ENCODE results near the gene TUBG2. TPM values are rescaled to one million over a fixed set of nuclear protein-coding genes. Genes with fewer than 3 reads are reported as not detected.

TUBG2 gene
- total and polyA plus RNA-seq, 2 of the 8 experiments (the other 6 are each of a cell fraction or from before 2014, with no cell fraction given) = 14.8 to 16.6 TPM

- Histone ChIP-seq H2BK12ac (ENCODE audit: low read depth, low read length) (no peak overlapping the region), H2BK120ac (replicated peaks; ENCODE audit: low read depth, low read length) (no peak overlapping the region), H3K27ac (ENCODE audit: low read depth, low read length) (no peak overlapping the region), H2BK15ac (ENCODE audit: low read length) (no peak overlapping the region), H4K91ac (replicated peaks; ENCODE audit: insufficient read length, low read length) (no peak overlapping the region), H3K9ac (replicated peaks in 1 of 4; ENCODE audit: extremely low read depth in 1 of 4, low read depth in 3 of 4, low read length in 3 of 4) (no peak overlapping the region), H3K36me3 (ENCODE audit: control insufficient read depth in 2 of 4, insufficient read depth in 4 of 4, low read length in 3 of 4) (no peaks in the 10 kb centered on the region), H3K79me2 (ENCODE audit: control insufficient read depth in 1 of 2, insufficient read depth in 2 of 2, low read length in 2 of 2) (no peaks in the 10 kb centered on the region), H3K9me3 (ENCODE audit: insufficient read depth in 2 of 2, low read depth in 1 of 2, low read length in 1 of 2) (no peaks in the 10 kb centered on the region), H2BK5ac (ENCODE audit: low read depth, low read length) (no peak overlapping the region), H3K27me3 (replicated peaks in 1 of 4; ENCODE audit: control insufficient read depth in 3 of 4, extremely low read depth in 1 of 4, insufficient read depth in 3 of 4, low read length in 3 of 4) (no peaks in the 10 kb centered on the region), H3K4me1 (replicated peaks in 1 of 4; ENCODE audit: control insufficient read depth in 3 of 4, insufficient read depth in 4 of 4, low read length in 3 of 4) (no peaks in the 10 kb centered on the region), H4K20me1 (replicated peaks in 1 of 2; ENCODE audit: control insufficient read depth in 1 of 2, insufficient read depth in 2 of 2, low read length in 2 of 2) (no peaks in the 10 kb centered on the region), H2AFZ (ENCODE audit: low read length) (peak overlapping the region; percentile 13), H3K4me2 (ENCODE audit: insufficient read depth in 1 of 2, low read depth in 2 of 2, low read length in 2 of 2) (no peak overlapping the region), H3K23me2 (ENCODE audit: low read depth, low read length) (no peaks in the 10 kb centered on the region), H3K4me3 (ENCODE audit: extremely low read depth in 1 of 4, insufficient read depth in 2 of 4, low read depth in 3 of 4, low read length in 4 of 4) (no peak overlapping the region), H2BK20ac (ENCODE audit: low read length) (no peak overlapping the region), H4K5ac (ENCODE audit: insufficient read length, low read depth, low read length) (no peak overlapping the region), H3K23ac (ENCODE audit: insufficient read length) (no peak overlapping the region), H4K8ac (ENCODE audit: extremely low read depth, insufficient read depth, low read length) (no peak overlapping the region), H3K4ac (replicated peaks; ENCODE audit: insufficient read length, low read depth, low read length) (no peak overlapping the region), H3K56ac (replicated peaks; ENCODE audit: insufficient read length, low read depth, low read length) (no peak overlapping the region), H3K14ac (ENCODE audit: insufficient read length) (no peak overlapping the region), H2AK5ac (ENCODE audit: low read depth, low read length) (no peak overlapping the region), H3K18ac (ENCODE audit: extremely low read depth, low read length) (no peak overlapping the region), H3K79me1 (ENCODE audit: low read depth, low read length) (no peaks in the 10 kb centered on the region)
- ChIA-PET CTCF (ENCODE audit: partially characterized antibody) (interaction anchor here (1.1 to 1.3 kb wide), 2 partner anchors 13 to 14 kb away, joined by 4 to 6 read pairs; no protein-coding TSS in a partner anchor), POLR2A (ENCODE audit: partially characterized antibody) (interaction anchor here (0.9 to 1.1 kb wide), 2 partner anchors 13 to 33 kb away, joined by 3 to 4 read pairs; no protein-coding TSS in a partner anchor)
- no peak for FAIRE-seq
- DNase-seq (ENCODE audit: low read depth in 1 of 2, low spot score in 2 of 2) = no peak
- 90% methylated on average over 9 of the region's 9 CpGs; no CpG with 5 or more reads in 1 of the 2 experiments for whole genome bisulfite sequencing, 2 experiments (ENCODE audit: extremely low coverage in 1 of 2, insufficient coverage in 1 of 2, insufficient read length in 1 of 2, insufficient replicate concordance in 2 of 2, low coverage in 1 of 2, low lambda C conversion rate in 2 of 2, missing lambda C conversion rate in 1 of 2)
- TF ChIP-seq GABPA (IDR thresholded peaks at IDR 0.05; ENCODE audit: borderline replicate concordance, insufficient read depth, low read length) (no peak), CHD1 (IDR thresholded peaks at IDR 0.05; ENCODE audit: low read depth, low read length) (no peak), TAF1 (IDR thresholded peaks at IDR 0.05; ENCODE audit: low read depth, low read length) (no peak), SUZ12 (IDR thresholded peaks at IDR 0.05; ENCODE audit: low read length) (no peak), ATF2 (IDR thresholded peaks at IDR 0.05; ENCODE audit: low read length) (no peak), EGR1 (IDR thresholded peaks at IDR 0.05; ENCODE audit: borderline replicate concordance, low read depth, low read length) (no peak), MAFK (IDR thresholded peaks at IDR 0.05; ENCODE audit: low read depth, low read length) (no peak), HDAC6 (IDR thresholded peaks at IDR 0.05; ENCODE audit: low read depth, low read length) (no peak), POU5F1 (IDR thresholded peaks at IDR 0.05; ENCODE audit: low read depth, low read length) (no peak), GTF2F1 (IDR thresholded peaks at IDR 0.05; ENCODE audit: borderline replicate concordance, low read depth, low read length) (no peak), KDM5A (IDR thresholded peaks at IDR 0.05; ENCODE audit: low read length) (no peak), TEAD4 (IDR thresholded peaks at IDR 0.05; ENCODE audit: low read depth, low read length) (no peak), PHF8 (conservative IDR thresholded peaks at IDR 0.05; ENCODE audit: low read depth, low read length) (no peak)
These were observed 26.1 kb upstream of the TUBG2 start for GRCh38 chr17:42632949-42633444.
